Caco-2 (cell line): ENCODE data around the gene CD300H. TPM values are rescaled to one million over a fixed set of nuclear protein-coding genes. Genes with fewer than 3 reads are reported as not detected.

Source experiments
- BruUV-seq: library from RNA; stranded (reverse); fragments of 400-500 nt; replicated peaks from 2 replicates; lab custom pipeline; 2021; lab: Mats Ljungman, UMichigan
- CTCF ChIA-PET: fragments of 300-600 bp; sonication (Branson Sonifier 250); formaldehyde crosslinking; loops from one replicate; lab custom pipeline; 2022; ENCODE audit warnings: antibody characterized with exemption; lab: Charles Lee
- POLR2A ChIA-PET: fragments of 300-600 bp; sonication (Branson Sonifier 250); formaldehyde crosslinking; loops from one replicate; lab custom pipeline; 2022; ENCODE audit warnings: antibody characterized with exemption; lab: Charles Lee
- DNase-seq, 2 experiments: peaks; one replicate each; pipeline versions ENCODE4 v3.0.0 to v3.0.0-alpha.2; 2020 to 2022
- H3K27me3 ChIP-seq: replicated peaks from 2 replicates; pipeline ENCODE4 v1.6.0; 2011; ENCODE audit warnings: low read length; ENCODE audit not compliant: control insufficient read depth, insufficient read depth
- H3K36me3 ChIP-seq: 2 replicates; pipeline ENCODE4 v1.5.1; 2011; ENCODE audit warnings: low read length; ENCODE audit not compliant: control insufficient read depth, insufficient read depth
- H3K4me1 ChIP-seq: fragments of 250-450 bp; sonication (Bioruptor Pico); 2 replicates; pipeline ENCODE4 v1.5.1; 2020; ENCODE audit warnings: mild to moderate bottlenecking
- H3K4me3 ChIP-seq: 2 replicates; pipeline ENCODE4 v1.5.1; 2011; ENCODE audit warnings: low read depth, mild to moderate bottlenecking, control low read depth, low read length
- H3K9me3 ChIP-seq: fragments of 250-450 bp; sonication (Bioruptor Pico); 2 replicates; pipeline ENCODE4 v1.5.1; 2020; ENCODE audit warnings: mild to moderate bottlenecking, moderate library complexity
- H3K27ac Mint-ChIP-seq: one replicate; pipeline ENCODE4 v1.8.0; 2022; ENCODE audit warnings: mixed read lengths; ENCODE audit not compliant: unreplicated experiment
- H3K27me3 Mint-ChIP-seq: one replicate; pipeline ENCODE4 v1.8.0; 2022; ENCODE audit warnings: mixed read lengths; ENCODE audit not compliant: insufficient read depth, unreplicated experiment
- H3K36me3 Mint-ChIP-seq: one replicate; pipeline ENCODE4 v1.8.0; 2022; ENCODE audit warnings: mild to moderate bottlenecking, mixed read lengths; ENCODE audit not compliant: insufficient read depth, unreplicated experiment
- H3K4me1 Mint-ChIP-seq: one replicate; pipeline ENCODE4 v1.8.0; 2022; ENCODE audit warnings: low read depth, mixed read lengths; ENCODE audit not compliant: unreplicated experiment
- H3K4me3 Mint-ChIP-seq: one replicate; pipeline ENCODE4 v1.8.0; 2022; ENCODE audit warnings: mild to moderate bottlenecking, moderate library complexity, mixed read lengths; ENCODE audit not compliant: unreplicated experiment
- H3K9me3 Mint-ChIP-seq: one replicate; pipeline ENCODE4 v1.8.0; 2022; ENCODE audit warnings: mixed read lengths; ENCODE audit not compliant: unreplicated experiment
- intact Hi-C: fragments of 100-400 bp; cut with micrococcal nuclease; formaldehyde crosslinking; loops from one replicate; pipeline ENCODE4 v1.10.0; 2022; ENCODE audit not compliant: unreplicated experiment
- total RNA-seq: library from RNA; stranded (reverse); gene quantifications from 2 replicates; pipeline ENCODE4 v1.2.3, GENCODE V29; 2022
- TF ChIP-seq, protein P1 (sequence below), 2 experiments: fragments of 200-600 bp in 1 of 2; IDR thresholded peaks; 1 replicate in 1 of 2; 2 replicates in 1 of 2; pipeline versions ENCODE4 v1.5.1 to v1.8.0; 2011 to 2022; ENCODE audit warnings: antibody characterized with exemption in 1 of 2, control low read depth in 1 of 2, inconsistent platforms in 1 of 2, low read depth in 1 of 2, low read length in 1 of 2, mild to moderate bottlenecking in 1 of 2, moderate library complexity in 1 of 2; ENCODE audit not compliant: insufficient read depth in 1 of 2, severe bottlenecking in 1 of 2, unreplicated experiment in 1 of 2

Gene CD300H
- total RNA-seq, 1 experiment from 2014 or later: not detected

DNA sequence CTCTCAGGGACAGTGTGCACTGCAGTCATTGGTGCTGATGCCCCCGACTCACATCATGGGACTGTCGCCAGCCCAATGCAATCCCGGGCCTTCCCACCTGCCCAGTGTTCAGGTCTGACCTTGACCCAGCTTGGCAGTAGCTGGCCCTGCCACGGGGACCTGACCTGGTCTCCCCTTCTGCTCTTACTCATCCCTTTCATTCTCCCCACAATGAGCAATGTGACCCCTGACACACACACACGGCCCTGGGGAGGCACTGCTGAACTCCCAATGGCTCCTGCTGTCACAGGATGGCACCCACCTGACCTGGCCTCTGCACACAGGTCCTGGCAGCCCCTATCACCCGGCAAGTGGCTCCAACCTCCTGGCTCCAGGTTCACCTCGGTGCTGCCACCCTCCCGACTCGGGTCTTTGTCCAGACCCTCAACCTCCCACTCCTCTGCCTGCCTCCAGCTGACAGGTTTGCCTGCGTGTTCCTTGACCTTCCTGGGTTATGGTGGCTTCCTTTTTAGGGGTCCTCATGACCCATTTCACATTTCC is 28.0 kb downstream of the CD300H start:
- no peak for DNase-seq
- Mint-ChIP-seq H3K4me3 (no peak overlapping the region), H3K9me3 (peaks cover 6% of the 10 kb centered on the region), H3K4me1 (no peaks in the 10 kb centered on the region), H3K27ac (no peak overlapping the region), H3K36me3 (no peaks in the 10 kb centered on the region), H3K27me3 (peaks cover 17% of the 10 kb centered on the region)
- CTCF ChIA-PET: interaction anchor here (1.4 kb wide), 1 partner anchor 171 kb away, joined by 3 read pairs; no protein-coding TSS in a partner anchor
- H3K27me3 ChIP-seq: peaks cover 3% of the 10 kb centered on the region
- POLR2A ChIA-PET: no interaction called here
- H3K4me3 ChIP-seq: no peak overlapping the region
- intact Hi-C loops: no loop called here
- no peaks in the 10 kb centered on the region for H3K4me1 ChIP-seq
- TF ChIP-seq, protein P1, sequence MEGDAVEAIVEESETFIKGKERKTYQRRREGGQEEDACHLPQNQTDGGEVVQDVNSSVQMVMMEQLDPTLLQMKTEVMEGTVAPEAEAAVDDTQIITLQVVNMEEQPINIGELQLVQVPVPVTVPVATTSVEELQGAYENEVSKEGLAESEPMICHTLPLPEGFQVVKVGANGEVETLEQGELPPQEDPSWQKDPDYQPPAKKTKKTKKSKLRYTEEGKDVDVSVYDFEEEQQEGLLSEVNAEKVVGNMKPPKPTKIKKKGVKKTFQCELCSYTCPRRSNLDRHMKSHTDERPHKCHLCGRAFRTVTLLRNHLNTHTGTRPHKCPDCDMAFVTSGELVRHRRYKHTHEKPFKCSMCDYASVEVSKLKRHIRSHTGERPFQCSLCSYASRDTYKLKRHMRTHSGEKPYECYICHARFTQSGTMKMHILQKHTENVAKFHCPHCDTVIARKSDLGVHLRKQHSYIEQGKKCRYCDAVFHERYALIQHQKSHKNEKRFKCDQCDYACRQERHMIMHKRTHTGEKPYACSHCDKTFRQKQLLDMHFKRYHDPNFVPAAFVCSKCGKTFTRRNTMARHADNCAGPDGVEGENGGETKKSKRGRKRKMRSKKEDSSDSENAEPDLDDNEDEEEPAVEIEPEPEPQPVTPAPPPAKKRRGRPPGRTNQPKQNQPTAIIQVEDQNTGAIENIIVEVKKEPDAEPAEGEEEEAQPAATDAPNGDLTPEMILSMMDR (IDR thresholded peaks at IDR 0.05; ENCODE audit: insufficient read depth in 1 of 2, low read depth in 1 of 2, low read length in 1 of 2, severe bottlenecking in 1 of 2, unreplicated experiment in 1 of 2): no peak
- H3K36me3 ChIP-seq: no peaks in the 10 kb centered on the region
- H3K9me3 ChIP-seq: peaks cover 11% of the 10 kb centered on the region; the same call in 1 of the 2 replicates
- BruUV-seq: no TSS peak

DNA sequence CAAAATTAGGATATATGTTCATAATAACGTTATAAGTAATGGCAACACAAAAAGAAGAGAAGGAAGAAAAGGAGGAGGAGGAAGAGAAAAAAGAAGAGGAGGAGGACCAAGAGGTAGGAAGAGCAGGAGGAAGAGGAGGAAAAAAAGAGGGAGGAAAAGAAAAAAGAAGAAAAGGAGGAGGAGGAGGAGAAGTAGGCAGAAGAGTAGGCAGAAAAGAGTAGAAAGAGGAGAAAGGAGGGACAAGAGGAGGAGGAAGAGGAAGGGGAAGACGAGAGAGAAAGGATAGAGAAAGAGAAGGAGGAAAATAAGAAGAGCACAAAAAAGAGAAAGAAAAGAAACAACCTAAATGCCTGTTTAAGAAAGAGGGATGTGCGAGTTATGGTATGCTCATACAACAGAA is 30.4 kb downstream of the CD300H start:
- intact Hi-C loops: no loop called here
- Mint-ChIP-seq H3K4me1 (no peaks in the 10 kb centered on the region), H3K9me3 (peaks cover 6% of the 10 kb centered on the region), H3K27ac (no peak overlapping the region), H3K27me3 (peaks cover 14% of the 10 kb centered on the region), H3K36me3 (no peaks in the 10 kb centered on the region), H3K4me3 (no peak overlapping the region)
- no TSS peak for BruUV-seq
- H3K9me3 ChIP-seq: peaks cover 11% of the 10 kb centered on the region; the same call in 1 of the 2 replicates
- H3K4me3 ChIP-seq: no peak overlapping the region
- H3K4me1 ChIP-seq: no peaks in the 10 kb centered on the region
- POLR2A ChIA-PET: no interaction called here
- H3K27me3 ChIP-seq: peaks cover 3% of the 10 kb centered on the region
- CTCF ChIA-PET: no interaction called here
- TF ChIP-seq, protein P1 (IDR thresholded peaks at IDR 0.05; ENCODE audit: insufficient read depth in 1 of 2, low read depth in 1 of 2, low read length in 1 of 2, severe bottlenecking in 1 of 2, unreplicated experiment in 1 of 2): no peak
- no peaks in the 10 kb centered on the region for H3K36me3 ChIP-seq
- no peak for DNase-seq

DNA sequence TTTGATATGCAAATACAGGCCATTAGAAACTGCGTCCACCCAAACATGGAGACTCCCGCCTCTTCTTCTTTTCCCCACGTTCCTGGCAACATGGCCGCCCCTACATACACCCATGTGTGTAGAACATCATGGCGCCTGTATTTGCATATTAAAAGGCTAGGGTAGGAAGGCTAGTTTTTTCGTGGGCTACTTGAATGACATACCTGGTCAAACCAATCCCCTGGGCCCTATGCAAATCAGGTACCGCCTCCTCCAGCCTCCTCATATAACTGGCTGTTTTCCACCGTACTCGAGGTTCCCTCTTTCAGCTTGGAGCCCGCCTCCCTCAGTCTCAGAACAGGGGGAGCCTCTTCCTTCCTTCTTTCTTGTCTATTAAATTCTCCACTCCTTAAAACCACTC is 35.2 kb downstream of the CD300H start:
- ChIA-PET POLR2A (no interaction called here), CTCF (interaction anchor here (1.6 kb wide), 1 partner anchor 164 kb away, joined by 10 read pairs; the partner anchor contains the start of gene GPR142)
- peaks cover 21% of the 10 kb centered on the region for H3K27me3 Mint-ChIP-seq
- no peaks in the 10 kb centered on the region for H3K4me1 Mint-ChIP-seq
- Histone ChIP-seq H3K4me3 (no peak overlapping the region), H3K4me1 (no peaks in the 10 kb centered on the region), H3K9me3 (peaks cover 11% of the 10 kb centered on the region; the same call in 1 of the 2 replicates), H3K36me3 (no peaks in the 10 kb centered on the region), H3K27me3 (no peaks in the 10 kb centered on the region)
- no peak overlapping the region for H3K27ac Mint-ChIP-seq
- no peak for DNase-seq
- TF ChIP-seq, protein P1 (IDR thresholded peaks at IDR 0.05; ENCODE audit: insufficient read depth in 1 of 2, low read depth in 1 of 2, low read length in 1 of 2, severe bottlenecking in 1 of 2, unreplicated experiment in 1 of 2): no peak
- intact Hi-C loops: loop anchor here (5.0 kb wide), 1 partner anchor 165 kb away; the partner anchor contains the start of gene GPR142
- no peak overlapping the region for H3K4me3 Mint-ChIP-seq
- H3K36me3 Mint-ChIP-seq: no peaks in the 10 kb centered on the region
- BruUV-seq: no TSS peak
- peaks cover 6% of the 10 kb centered on the region for H3K9me3 Mint-ChIP-seq
